Keratinocyte (primary cell): ENCODE data around the gene ANKS1B. TPM values are rescaled to one million over a fixed set of nuclear protein-coding genes. Genes with fewer than 3 reads are reported as not detected.

ENCODE experiments used
- DNase-seq: peaks from one replicate; pipeline ENCODE4 v3.0.0-alpha.2; 2011; ENCODE audit warnings: low read depth, missing footprints, low spot score
- FAIRE-seq: peaks from 2 replicates; lab custom pipeline; 2011; peaks lifted over from hg19 to GRCh38; lab: Jason Lieb, UNC
- H2AFZ ChIP-seq: 2 replicates; pipeline ENCODE4 v1.6.0; 2012; ENCODE audit warnings: low read length, control low read depth, inconsistent platforms; ENCODE audit not compliant: control insufficient read depth
- H3K27ac ChIP-seq: 2 replicates; pipeline ENCODE4 v1.5.1; 2011; ENCODE audit warnings: low read length; ENCODE audit not compliant: control insufficient read depth, insufficient read depth
- H3K27me3 ChIP-seq: 3 replicates; pipeline ENCODE4 v1.6.0; 2011; ENCODE audit warnings: low read length; ENCODE audit not compliant: control insufficient read depth, insufficient read depth; ENCODE audit errors: extremely low read depth
- H3K36me3 ChIP-seq, 2 experiments: 2 replicates in 1 of 2; 3 replicates in 1 of 2; pipeline ENCODE4 v1.5.1; 2011; ENCODE audit warnings: low read length in 2 of 2, mild to moderate bottlenecking in 1 of 2; ENCODE audit not compliant: control insufficient read depth in 2 of 2, insufficient read depth in 2 of 2; ENCODE audit errors: extremely low read depth in 1 of 2
- H3K4me1 ChIP-seq: 3 replicates; pipeline ENCODE4 v1.5.1; 2011; ENCODE audit warnings: low read length; ENCODE audit not compliant: control insufficient read depth, insufficient read depth; ENCODE audit errors: extremely low read depth
- H3K4me2 ChIP-seq: 3 replicates; pipeline ENCODE4 v1.6.0; 2011; ENCODE audit warnings: low read depth, low read length; ENCODE audit not compliant: control insufficient read depth, insufficient read depth; ENCODE audit errors: extremely low read depth
- H3K4me3 ChIP-seq, 3 experiments: fragments of 200-600 bp in 1 of 3; sonication (generic) in 1 of 3; 2 replicates in 2 of 3; 3 replicates in 1 of 3; pipeline ENCODE4 v1.5.1; 2011 to 2016; ENCODE audit warnings: low read length in 3 of 3, mild to moderate bottlenecking in 3 of 3, control low read depth in 2 of 3, inconsistent platforms in 1 of 3, low read depth in 1 of 3, mixed read lengths in 1 of 3, mixed run types in 1 of 3, moderate library complexity in 1 of 3; ENCODE audit not compliant: control insufficient read depth in 2 of 3, insufficient read depth in 2 of 3; ENCODE audit errors: extremely low read depth in 1 of 3
- H3K79me2 ChIP-seq: 2 replicates; pipeline ENCODE4 v1.6.0; 2012; ENCODE audit warnings: low read length; ENCODE audit not compliant: control insufficient read depth, insufficient read depth
- H3K9ac ChIP-seq: 3 replicates; pipeline ENCODE4 v1.6.0; 2011; ENCODE audit warnings: low read length; ENCODE audit not compliant: control insufficient read depth, insufficient read depth; ENCODE audit errors: extremely low read depth
- H3K9me1 ChIP-seq: 3 replicates; pipeline ENCODE4 v1.6.0; 2011; ENCODE audit warnings: low read length; ENCODE audit not compliant: control insufficient read depth, insufficient read depth; ENCODE audit errors: extremely low read depth
- H3K9me3 ChIP-seq: 2 replicates; pipeline ENCODE4 v1.5.1; 2012; ENCODE audit warnings: low read depth, low read length; ENCODE audit not compliant: control insufficient read depth
- H4K20me1 ChIP-seq: 3 replicates; pipeline ENCODE4 v1.6.0; 2011; ENCODE audit warnings: low read length; ENCODE audit not compliant: control insufficient read depth, insufficient read depth; ENCODE audit errors: extremely low read depth
- EZH2 ChIP-seq: IDR thresholded peaks from one replicate; pipeline ENCODE4 v1.6.1; 2012; ENCODE audit warnings: inconsistent platforms, mild to moderate bottlenecking, low read length, moderate library complexity
- dilution Hi-C: fragments of 300-500 bp; cut with MboI; formaldehyde crosslinking; loops from one replicate; pipeline ENCODE4 v1.7.0; 2020; ENCODE audit warnings: low sequenced_read_pairs; ENCODE audit not compliant: extremely low pct_ligation_motif_present
- polyA plus RNA-seq, 5 experiments: library from polyadenylated mRNA; depleted of rRNA in 3 of 5; stranded (reverse) in 3 of 5; stranded (forward) in 1 of 5; unstranded in 1 of 5; fragments of >200 nt; gene quantifications; 1 replicate in 1 of 5; 2 replicates in 3 of 5; 3 replicates in 1 of 5; pipeline versions ENCODE4 v1.2.1 to v1.2.3, GENCODE V29; 2011 to 2012; ENCODE audit warnings: missing spikeins in 2 of 5, low read depth in 1 of 5, low replicate concordance in 1 of 5
- TF ChIP-seq, protein P1 (sequence below), 3 experiments: IDR thresholded peaks in 1 of 3; conservative IDR thresholded peaks in 1 of 3; optimal IDR thresholded peaks in 1 of 3; 2 replicates in 2 of 3; 3 replicates in 1 of 3; pipeline versions ENCODE3 to v1.5.1; 2011; ENCODE audit warnings: low read length in 3 of 3, mild to moderate bottlenecking in 3 of 3, moderate library complexity in 2 of 3, control low read depth in 1 of 3, inconsistent platforms in 1 of 3; ENCODE audit not compliant: insufficient read depth in 2 of 3; ENCODE audit errors: extremely low read depth in 1 of 3

The ANKS1B gene
- polyA plus RNA-seq, 1 donor (not counting 4 experiments of a cell fraction or from before 2014, with no cell fraction given), result not detected

DNA sequence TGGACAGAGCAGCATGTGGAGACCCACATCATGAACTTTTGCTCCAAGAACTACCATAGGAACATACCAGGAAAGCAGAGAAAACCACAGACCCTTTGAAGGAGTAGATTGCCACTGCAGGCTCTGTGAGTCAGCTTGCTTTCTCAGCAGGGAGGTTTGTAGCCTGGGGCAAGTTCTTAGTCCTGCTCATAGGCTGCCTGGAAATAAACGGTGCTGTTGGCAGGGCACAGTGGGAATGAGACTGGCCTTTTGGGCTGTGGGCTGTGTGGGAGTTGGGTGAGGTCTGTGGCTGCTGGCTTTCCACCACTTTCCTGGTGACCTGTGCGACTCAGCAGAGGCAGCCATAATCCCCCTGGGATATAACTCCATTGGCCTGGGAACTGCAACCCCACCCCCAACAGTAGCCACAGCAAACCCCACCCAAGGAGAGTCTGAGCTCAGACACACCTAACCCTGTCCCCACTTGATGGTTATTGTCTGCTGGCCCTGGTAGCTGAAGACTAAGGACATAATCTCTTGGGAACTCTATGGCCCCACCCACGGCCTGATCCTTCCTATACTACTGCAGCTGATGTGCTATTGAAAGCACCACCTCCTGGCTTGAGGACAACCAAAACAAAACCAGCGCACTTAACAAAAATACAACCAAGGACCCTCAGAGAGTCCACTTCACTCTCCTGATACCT is 529.2 kb downstream of the ANKS1B start:
- Histone ChIP-seq H3K36me3 (no peaks in the 10 kb centered on the region), H3K79me2 (no peaks in the 10 kb centered on the region), H3K27me3 (no peaks in the 10 kb centered on the region), H3K4me2 (peak overlapping the region; percentile 25), H3K9ac (no peak overlapping the region), H3K9me1 (no peaks in the 10 kb centered on the region), H2AFZ (no peak overlapping the region), H3K4me1 (peaks cover 16% of the 10 kb centered on the region), H3K27ac (no peak overlapping the region), H4K20me1 (no peaks in the 10 kb centered on the region), H3K9me3 (no peaks in the 10 kb centered on the region), H3K4me3 (no peak overlapping the region)
- FAIRE-seq (peak; percentile 96), DNase-seq (peak; percentile 7)
- TF ChIP-seq, protein P1, sequence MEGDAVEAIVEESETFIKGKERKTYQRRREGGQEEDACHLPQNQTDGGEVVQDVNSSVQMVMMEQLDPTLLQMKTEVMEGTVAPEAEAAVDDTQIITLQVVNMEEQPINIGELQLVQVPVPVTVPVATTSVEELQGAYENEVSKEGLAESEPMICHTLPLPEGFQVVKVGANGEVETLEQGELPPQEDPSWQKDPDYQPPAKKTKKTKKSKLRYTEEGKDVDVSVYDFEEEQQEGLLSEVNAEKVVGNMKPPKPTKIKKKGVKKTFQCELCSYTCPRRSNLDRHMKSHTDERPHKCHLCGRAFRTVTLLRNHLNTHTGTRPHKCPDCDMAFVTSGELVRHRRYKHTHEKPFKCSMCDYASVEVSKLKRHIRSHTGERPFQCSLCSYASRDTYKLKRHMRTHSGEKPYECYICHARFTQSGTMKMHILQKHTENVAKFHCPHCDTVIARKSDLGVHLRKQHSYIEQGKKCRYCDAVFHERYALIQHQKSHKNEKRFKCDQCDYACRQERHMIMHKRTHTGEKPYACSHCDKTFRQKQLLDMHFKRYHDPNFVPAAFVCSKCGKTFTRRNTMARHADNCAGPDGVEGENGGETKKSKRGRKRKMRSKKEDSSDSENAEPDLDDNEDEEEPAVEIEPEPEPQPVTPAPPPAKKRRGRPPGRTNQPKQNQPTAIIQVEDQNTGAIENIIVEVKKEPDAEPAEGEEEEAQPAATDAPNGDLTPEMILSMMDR (optimal IDR thresholded peaks at IDR 0.05 in 1 of 3, IDR thresholded peaks at IDR 0.05 in 1 of 3, conservative IDR thresholded peaks at IDR 0.05 in 1 of 3; ENCODE audit: extremely low read depth in 1 of 3, insufficient read depth in 2 of 3, low read length in 3 of 3), result no peak
- no peak for TF ChIP-seq EZH2
- dilution Hi-C loops, result no loop called here

DNA sequence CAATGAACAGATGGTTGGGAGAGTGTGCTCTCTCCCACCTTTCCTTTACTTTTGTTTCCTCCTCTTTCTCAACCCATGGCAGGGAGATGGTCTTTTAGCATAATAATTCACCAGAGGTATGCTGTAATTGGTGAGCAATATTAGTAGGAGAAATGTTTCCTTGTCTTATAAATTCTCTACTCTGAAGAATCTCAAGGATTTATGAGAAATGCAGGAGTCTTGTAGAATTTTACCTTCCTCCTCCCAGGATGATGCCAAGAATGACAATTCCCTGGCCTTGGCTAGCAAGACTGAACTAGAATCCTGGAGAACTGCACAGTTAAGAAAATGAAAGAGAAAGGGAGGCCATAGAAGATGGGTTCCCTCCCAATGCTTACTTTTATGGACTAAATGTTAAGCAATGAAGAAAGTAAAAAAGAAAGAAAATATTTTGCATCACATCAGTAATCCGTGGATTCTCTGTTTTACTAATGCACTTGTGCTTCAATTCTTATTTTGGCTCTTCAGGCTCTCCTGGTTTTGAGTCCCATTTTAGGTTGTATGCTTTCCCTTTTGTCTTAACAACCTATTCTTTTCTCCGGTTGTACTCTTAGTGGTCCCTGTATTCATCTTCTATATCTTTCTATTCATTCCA is 530.1 kb downstream of the ANKS1B start:
- no peak for DNase-seq
- TF ChIP-seq, protein P1 (optimal IDR thresholded peaks at IDR 0.05 in 1 of 3, IDR thresholded peaks at IDR 0.05 in 1 of 3, conservative IDR thresholded peaks at IDR 0.05 in 1 of 3; ENCODE audit: extremely low read depth in 1 of 3, insufficient read depth in 2 of 3, low read length in 3 of 3), result no peak
- no peak for TF ChIP-seq EZH2
- no peaks in the 10 kb centered on the region for H3K9me1 ChIP-seq
- H3K27ac ChIP-seq, result no peak overlapping the region
- no peak overlapping the region for H3K9ac ChIP-seq
- H2AFZ ChIP-seq, result no peak overlapping the region
- no peak overlapping the region for H3K4me2 ChIP-seq
- dilution Hi-C loops, result no loop called here
- H3K4me1 ChIP-seq, result peaks cover 16% of the 10 kb centered on the region
- no peak overlapping the region for H3K4me3 ChIP-seq
- no peaks in the 10 kb centered on the region for H4K20me1 ChIP-seq
- no peaks in the 10 kb centered on the region for H3K27me3 ChIP-seq
- no peaks in the 10 kb centered on the region for H3K9me3 ChIP-seq
- FAIRE-seq, result no peak
- H3K79me2 ChIP-seq, result no peaks in the 10 kb centered on the region
- H3K36me3 ChIP-seq, result no peaks in the 10 kb centered on the region
